PFSK-1 (cell line): ENCODE results near the gene FBLN5.

Experiments
- FOXP2 ChIP-seq: optimal IDR thresholded peaks from 2 replicates; pipeline ENCODE3; 2011; ENCODE audit warnings: borderline replicate concordance, control low read depth, inconsistent platforms; ENCODE audit not compliant: insufficient read depth; ENCODE audit errors: extremely low read length, extremely low read depth
- POLR2AphosphoS5 ChIP-seq: IDR thresholded peaks from 2 replicates; pipeline ENCODE4 v1.6.1; 2012; ENCODE audit warnings: low read depth, mild to moderate bottlenecking, control low read depth, low read length, moderate library complexity
- SIN3A ChIP-seq: IDR thresholded peaks from 2 replicates; pipeline ENCODE4 v1.6.1; 2012; ENCODE audit warnings: mild to moderate bottlenecking, low read length, moderate library complexity, borderline replicate concordance; ENCODE audit not compliant: insufficient read depth
- TAF1 ChIP-seq: IDR thresholded peaks from 2 replicates; pipeline ENCODE4 v1.6.1; 2012; ENCODE audit warnings: low read length, control low read depth, borderline replicate concordance; ENCODE audit not compliant: insufficient read depth
- TF ChIP-seq, protein P1 (sequence below), 2 experiments: IDR thresholded peaks; 2 replicates each; pipeline versions ENCODE4 v1.6.1 to v1.8.0; 2011 to 2012; ENCODE audit warnings: low read depth in 2 of 2, low read length in 2 of 2, control low read depth in 1 of 2, inconsistent platforms in 1 of 2, mild to moderate bottlenecking in 1 of 2, moderate library complexity in 1 of 2; ENCODE audit not compliant: insufficient read depth in 1 of 2

DNA sequence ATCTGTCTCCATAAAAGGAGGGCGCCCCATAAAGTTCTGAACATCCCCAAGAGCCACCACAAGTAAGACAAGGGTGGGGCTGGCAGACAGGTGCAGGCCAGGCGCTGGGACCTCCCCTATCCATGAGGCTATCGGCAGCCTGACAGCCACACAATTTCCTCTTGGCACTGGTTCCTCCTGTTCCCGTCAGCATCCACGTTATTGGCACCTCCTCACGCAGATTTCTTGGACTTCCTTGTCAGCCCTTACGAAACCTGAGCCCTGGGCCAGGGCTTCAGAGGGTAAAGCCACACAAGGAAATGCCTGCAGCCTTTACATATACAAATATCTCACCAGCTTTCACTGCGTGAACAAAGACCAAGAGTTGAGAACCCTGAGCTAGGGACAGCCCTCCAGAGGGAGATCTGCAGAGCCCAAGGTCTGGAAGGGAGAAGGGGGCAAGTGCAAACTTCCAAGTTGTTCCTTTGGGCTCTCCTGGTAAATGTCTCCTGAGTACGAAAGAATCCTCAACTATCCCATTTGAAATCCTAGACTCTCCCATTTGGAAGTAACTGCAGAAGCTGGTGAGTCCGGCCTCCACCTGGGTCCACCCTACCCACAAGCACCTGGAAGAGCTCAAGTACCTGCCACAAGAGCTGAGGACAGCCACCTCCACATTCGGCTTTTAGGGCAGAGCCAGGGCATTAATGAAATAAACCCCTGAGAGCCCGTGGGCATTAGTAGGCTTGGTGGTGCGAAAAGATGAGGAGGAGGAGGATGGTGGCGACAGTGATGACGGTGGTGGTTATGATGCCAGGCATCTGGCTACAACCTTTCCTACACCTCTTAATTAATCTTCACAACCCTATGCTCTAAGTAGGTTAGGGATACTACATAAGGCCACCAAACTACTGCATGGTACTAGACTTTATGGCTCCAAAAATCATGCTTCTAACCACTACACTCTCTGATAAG, 74.7 kb downstream of the FBLN5 start:
- TF ChIP-seq POLR2AphosphoS5 (no peak), FOXP2 (no peak), TAF1 (no peak), SIN3A (no peak)
- TF ChIP-seq, protein P1, sequence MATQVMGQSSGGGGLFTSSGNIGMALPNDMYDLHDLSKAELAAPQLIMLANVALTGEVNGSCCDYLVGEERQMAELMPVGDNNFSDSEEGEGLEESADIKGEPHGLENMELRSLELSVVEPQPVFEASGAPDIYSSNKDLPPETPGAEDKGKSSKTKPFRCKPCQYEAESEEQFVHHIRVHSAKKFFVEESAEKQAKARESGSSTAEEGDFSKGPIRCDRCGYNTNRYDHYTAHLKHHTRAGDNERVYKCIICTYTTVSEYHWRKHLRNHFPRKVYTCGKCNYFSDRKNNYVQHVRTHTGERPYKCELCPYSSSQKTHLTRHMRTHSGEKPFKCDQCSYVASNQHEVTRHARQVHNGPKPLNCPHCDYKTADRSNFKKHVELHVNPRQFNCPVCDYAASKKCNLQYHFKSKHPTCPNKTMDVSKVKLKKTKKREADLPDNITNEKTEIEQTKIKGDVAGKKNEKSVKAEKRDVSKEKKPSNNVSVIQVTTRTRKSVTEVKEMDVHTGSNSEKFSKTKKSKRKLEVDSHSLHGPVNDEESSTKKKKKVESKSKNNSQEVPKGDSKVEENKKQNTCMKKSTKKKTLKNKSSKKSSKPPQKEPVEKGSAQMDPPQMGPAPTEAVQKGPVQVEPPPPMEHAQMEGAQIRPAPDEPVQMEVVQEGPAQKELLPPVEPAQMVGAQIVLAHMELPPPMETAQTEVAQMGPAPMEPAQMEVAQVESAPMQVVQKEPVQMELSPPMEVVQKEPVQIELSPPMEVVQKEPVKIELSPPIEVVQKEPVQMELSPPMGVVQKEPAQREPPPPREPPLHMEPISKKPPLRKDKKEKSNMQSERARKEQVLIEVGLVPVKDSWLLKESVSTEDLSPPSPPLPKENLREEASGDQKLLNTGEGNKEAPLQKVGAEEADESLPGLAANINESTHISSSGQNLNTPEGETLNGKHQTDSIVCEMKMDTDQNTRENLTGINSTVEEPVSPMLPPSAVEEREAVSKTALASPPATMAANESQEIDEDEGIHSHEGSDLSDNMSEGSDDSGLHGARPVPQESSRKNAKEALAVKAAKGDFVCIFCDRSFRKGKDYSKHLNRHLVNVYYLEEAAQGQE (IDR thresholded peaks at IDR 0.05; ENCODE audit: insufficient read depth in 1 of 2, low read depth in 2 of 2, low read length in 2 of 2), result no peak
